Measurements from ENCODE around the gene THPO. TPM values are rescaled to one million over a fixed set of nuclear protein-coding genes. Genes with fewer than 3 reads are reported as not detected.

THPO gene
- total RNA-seq, 4 donors from 2014 or later = 0.40 to 1.3 (median 0.64) TPM

- Histone ChIP-seq H3K9me3 (no peaks in the 10 kb centered on the region), H3K27me3 (peaks cover 0 to 6% (median 0%) of the 10 kb centered on the region in 4 donors), H3K27ac (replicated peaks in 1 of 4) (no peak overlapping the region), H3K4me3 (no peak overlapping the region), H3K4me1 (peaks cover 11 to 40% (median 26%) of the 10 kb centered on the region in 4 donors), H3K36me3 (peaks cover 6 to 37% (median 30%) of the 10 kb centered on the region in 4 donors)
- TF ChIP-seq POLR2A (IDR thresholded peaks at IDR 0.05; ENCODE audit: low read depth) (no peak), CTCF (IDR thresholded peaks at IDR 0.05) (peak; percentile 90 to 95 (median 93)), POLR2AphosphoS5 (IDR thresholded peaks at IDR 0.05) (peak in 1 of 2 donors; percentile 61), EP300 (IDR thresholded peaks at IDR 0.05) (no peak)
- 47% methylated on average over 5 of the region's 5 CpGs for WGBS
- DNase-seq (ENCODE audit: extremely low spot score) = no peak
- intact Hi-C loops (cut with DNase I) = loop anchor here (2.0 to 10.0 kb wide), 2 partner anchors 141 to 173 kb away; no protein-coding TSS in a partner anchor
These were observed 6.4 kb downstream of the THPO start for GRCh38 chr3:184371570-184372018.

DNA sequence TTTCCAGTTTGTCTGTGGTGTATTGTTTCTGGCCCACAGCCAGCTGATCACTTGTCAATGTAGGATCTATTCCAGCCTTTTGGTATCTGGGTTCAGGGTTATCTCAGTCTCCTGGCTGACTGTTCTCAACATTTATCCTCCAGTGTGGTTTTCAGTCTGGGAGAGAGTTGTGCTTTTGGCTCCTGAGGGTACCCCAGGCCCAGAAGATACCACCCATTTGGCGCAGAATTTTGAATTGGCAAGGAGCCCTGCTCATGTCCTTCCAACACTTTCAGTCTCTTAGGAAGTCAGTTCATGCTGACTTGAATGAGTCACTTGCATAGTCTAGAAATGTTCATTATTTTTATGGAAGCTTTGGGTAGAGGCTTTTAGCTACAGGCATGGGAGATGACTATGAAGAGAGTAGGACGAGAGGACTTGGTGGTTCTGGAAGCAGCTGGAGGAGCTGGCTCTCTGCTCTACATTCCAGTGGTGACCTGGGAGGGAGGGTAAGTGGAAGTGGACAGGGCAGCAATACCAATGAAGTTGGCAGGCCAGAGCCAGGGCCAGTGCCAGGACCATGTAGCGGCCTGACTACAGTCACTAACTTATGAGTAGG, 9.3 kb downstream of the THPO start:
- Histone ChIP-seq H3K9me3 (no peaks in the 10 kb centered on the region), H3K36me3 (peaks cover 8 to 59% (median 45%) of the 10 kb centered on the region in 4 donors), H3K4me1 (peaks cover 18 to 48% (median 39%) of the 10 kb centered on the region in 4 donors), H3K4me3 (no peak overlapping the region), H3K27me3 (no peaks in the 10 kb centered on the region), H3K27ac (replicated peaks in 1 of 4) (peak overlapping the region in 2 of 4 donors; percentile 3 to 30)
- no peak for DNase-seq (ENCODE audit: extremely low spot score)
- no peak for TF ChIP-seq CTCF (IDR thresholded peaks at IDR 0.05)
- TF ChIP-seq EP300 (IDR thresholded peaks at IDR 0.05) = no peak
- TF ChIP-seq POLR2AphosphoS5 (IDR thresholded peaks at IDR 0.05) = no peak
- TF ChIP-seq POLR2A (IDR thresholded peaks at IDR 0.05; ENCODE audit: low read depth) = no peak
- 54% methylated on average over 3 of the region's 3 CpGs for WGBS
- intact Hi-C loops (cut with DNase I) = no loop called here

DNA sequence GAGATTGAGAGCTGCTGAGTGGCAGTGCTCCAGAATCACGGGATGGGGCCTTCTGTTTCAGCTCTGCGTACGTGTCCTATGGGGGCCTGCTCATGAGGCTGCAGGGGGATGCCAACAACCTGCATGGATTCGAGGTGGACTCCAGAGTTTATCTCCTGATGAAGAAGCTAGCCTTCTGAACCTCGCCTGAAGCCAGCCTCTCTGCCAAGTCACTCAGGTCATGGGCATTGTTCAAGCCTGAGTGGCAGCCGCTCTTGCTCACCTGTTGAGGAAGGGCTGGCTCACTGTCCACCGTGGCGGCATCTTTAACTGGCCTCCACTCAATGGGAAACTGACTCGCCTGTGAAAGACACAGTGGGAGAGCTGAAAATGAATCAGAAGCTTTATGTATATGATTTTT, 9.9 kb downstream of the THPO start:
- no peak for DNase-seq (ENCODE audit: extremely low spot score)
- intact Hi-C loops (cut with DNase I) = no loop called here
- Histone ChIP-seq H3K4me3 (no peak overlapping the region), H3K36me3 (peaks cover 8 to 59% (median 45%) of the 10 kb centered on the region in 4 donors), H3K9me3 (no peaks in the 10 kb centered on the region), H3K4me1 (peaks cover 22 to 49% (median 40%) of the 10 kb centered on the region in 4 donors), H3K27me3 (no peaks in the 10 kb centered on the region), H3K27ac (replicated peaks in 1 of 4) (no peak overlapping the region)
- 72% methylated on average over 4 of the region's 9 CpGs for WGBS
- TF ChIP-seq POLR2A (IDR thresholded peaks at IDR 0.05; ENCODE audit: low read depth) (no peak), EP300 (IDR thresholded peaks at IDR 0.05) (no peak), POLR2AphosphoS5 (IDR thresholded peaks at IDR 0.05) (no peak), CTCF (IDR thresholded peaks at IDR 0.05) (no peak)

- no peaks in the 10 kb centered on the region for H3K27me3 ChIP-seq
- H3K4me1 ChIP-seq = peaks cover 22 to 37% (median 33%) of the 10 kb centered on the region in 4 donors
- TF ChIP-seq CTCF (IDR thresholded peaks at IDR 0.05) (no peak), POLR2AphosphoS5 (IDR thresholded peaks at IDR 0.05) (no peak), POLR2A (IDR thresholded peaks at IDR 0.05; ENCODE audit: low read depth) (no peak), EP300 (IDR thresholded peaks at IDR 0.05) (no peak)
- peaks cover 8 to 59% (median 45%) of the 10 kb centered on the region in 4 donors for H3K36me3 ChIP-seq
- H3K4me3 ChIP-seq = no peak overlapping the region
- 91% methylated on average over 5 of the region's 5 CpGs for WGBS
- no peak overlapping the region for H3K27ac ChIP-seq (replicated peaks in 1 of 4)
- no peak for DNase-seq (ENCODE audit: extremely low spot score)
- intact Hi-C loops (cut with DNase I) = no loop called here
- no peaks in the 10 kb centered on the region for H3K9me3 ChIP-seq
These were observed 11.3 kb downstream of the THPO start for GRCh38 chr3:184366619-184367289.

Data from esophagus muscularis mucosa (tissue), 4 donors.